NT2/D1 (cell line): Measurements from ENCODE around the gene VTI1A.

Source experiments
- SUZ12 ChIP-seq: IDR thresholded peaks from 2 replicates; pipeline ENCODE4 v1.6.1; 2011; ENCODE audit not compliant: insufficient read length, insufficient read depth; ENCODE audit errors: extremely low read depth
- YY1 ChIP-seq: IDR thresholded peaks from 2 replicates; pipeline ENCODE4 v1.6.1; 2011; ENCODE audit not compliant: insufficient read length, insufficient read depth
- ZNF274 ChIP-seq: IDR thresholded peaks from 2 replicates; pipeline ENCODE4 v1.6.1; 2011; ENCODE audit warnings: mild to moderate bottlenecking, low read depth, low read length

- TF ChIP-seq YY1 (no peak), ZNF274 (no peak), SUZ12 (no peak)
Measured at GRCh38 chr10:112546474-112546873, 99.5 kb downstream of the VTI1A start.
